VCaP (cell line): ENCODE results near the gene DENND4B.

Experiments used
- H3K27ac ChIP-seq: fragments of 450-650 bp; 2 replicates; pipeline ENCODE4 v1.5.1; 2017
- CTCF ChIP-seq: fragments of 450-650 bp; conservative IDR thresholded peaks from 2 replicates; pipeline ENCODE4 v1.5.1; 2017; ENCODE audit warnings: mild to moderate bottlenecking, moderate library complexity

DENND4B gene

GRCh38 chr1:153880962-153881361 is 65.6 kb downstream of the DENND4B start:
- TF ChIP-seq CTCF = no peak
- peak overlapping the region; percentile 91 for H3K27ac ChIP-seq

- peak overlapping the region; percentile 91 for H3K27ac ChIP-seq
- no peak for TF ChIP-seq CTCF
Measured at GRCh38 chr1:153880024-153880423, 66.5 kb downstream of the DENND4B start.
